HepG2 (cell line): Measurements from ENCODE around the gene ZNF765. TPM values are rescaled to one million over a fixed set of nuclear protein-coding genes. Genes with fewer than 3 reads are reported as not detected.

Experiments
- ATAC-seq: fragments of 200-7000 bp; cut with Tn5 transposase; 3 replicates; pipeline ENCODE4 v1.9.1; 2020; ENCODE audit warnings: mild to moderate bottlenecking, moderate library complexity
- BruUV-seq: library from RNA; stranded (reverse); fragments of 400-500 nt; replicated peaks from 2 replicates; lab custom pipeline; 2021; lab: Mats Ljungman, UMichigan
- CTCF ChIA-PET: fragments of 300-600 bp; formaldehyde crosslinking; extraction: SDS; loops from one replicate; lab custom pipeline; 2021; ENCODE audit warnings: low total read pairs, inconsistent platforms, low intra/inter-chr PET ratio; lab: Yijun Ruan, JAX
- POLR2A ChIA-PET: fragments of 350-600 bp; sonication (Branson Sonifier 250); formaldehyde crosslinking; loops from one replicate; lab custom pipeline; 2020; ENCODE audit warnings: antibody characterized with exemption, inconsistent platforms; lab: Yijun Ruan, JAX
- DNase-seq: peaks from one replicate; pipeline ENCODE4 v3.0.0-alpha.2; 2015; ENCODE audit warnings: low spot score
- FAIRE-seq: peaks from 3 replicates; lab custom pipeline; 2011; peaks lifted over from hg19 to GRCh38; lab: Jason Lieb, UNC
- H2AFZ ChIP-seq: one replicate; pipeline ENCODE4 v1.6.1; 2011; ENCODE audit warnings: low read length, inconsistent platforms
- H3K27ac ChIP-seq: fragments of 300-600 bp; 3 replicates; pipeline ENCODE4 v1.8.0; 2011; ENCODE audit warnings: mixed run types, mild to moderate bottlenecking, mixed read lengths, low read length, inconsistent platforms; ENCODE audit not compliant: insufficient read depth; ENCODE audit errors: extremely low read length
- H3K27me3 ChIP-seq, 2 experiments: fragments of 200-600 bp in 1 of 2; 2 replicates in 1 of 2; 3 replicates in 1 of 2; pipeline versions ENCODE4 v1.6.0 to v1.8.0; 2011; ENCODE audit warnings: low read length in 2 of 2, mild to moderate bottlenecking in 2 of 2, moderate library complexity in 2 of 2, inconsistent platforms in 1 of 2; ENCODE audit not compliant: insufficient read depth in 2 of 2, control insufficient read depth in 1 of 2
- H3K36me3 ChIP-seq, 2 experiments: fragments of 200-600 bp in 1 of 2; replicated peaks in 1 of 2; 2 replicates in 1 of 2; 3 replicates in 1 of 2; pipeline versions ENCODE4 v1.5.1 to v1.8.0; 2011; ENCODE audit warnings: low read length in 2 of 2, inconsistent platforms in 1 of 2; ENCODE audit not compliant: insufficient read depth in 2 of 2, control insufficient read depth in 1 of 2
- H3K4me1 ChIP-seq: 2 replicates; pipeline ENCODE4 v1.5.1; 2012; ENCODE audit warnings: low read length, inconsistent platforms; ENCODE audit not compliant: insufficient read depth
- H3K4me2 ChIP-seq: 2 replicates; pipeline ENCODE4 v1.6.0; 2011; ENCODE audit warnings: low read depth, low read length, inconsistent platforms
- H3K4me3 ChIP-seq, 3 experiments: fragments of 200-600 bp in 1 of 3; sonication (generic), shearing (Covaris generic) in 1 of 3; replicated peaks in 1 of 3; 2 replicates each; pipeline ENCODE4 v1.5.1; 2011 to 2016; ENCODE audit warnings: low read length in 3 of 3, inconsistent platforms in 2 of 3, low read depth in 2 of 3, mild to moderate bottlenecking in 2 of 3, control low read depth in 1 of 3, mixed read lengths in 1 of 3; ENCODE audit not compliant: insufficient read depth in 1 of 3
- H3K79me2 ChIP-seq: one replicate; pipeline ENCODE4 v1.6.1; 2011; ENCODE audit warnings: low read length, inconsistent platforms; ENCODE audit not compliant: insufficient read depth
- H3K9ac ChIP-seq: 2 replicates; pipeline ENCODE4 v1.6.0; 2011; ENCODE audit warnings: mild to moderate bottlenecking, low read depth, low read length, inconsistent platforms; ENCODE audit not compliant: insufficient read depth
- H3K9me3 ChIP-seq: 2 replicates; pipeline ENCODE4 v1.5.1; 2012; ENCODE audit warnings: mild to moderate bottlenecking, low read length
- H4K20me1 ChIP-seq: 2 replicates; pipeline ENCODE4 v1.6.0; 2011; ENCODE audit warnings: inconsistent platforms, mild to moderate bottlenecking, low read length, moderate library complexity; ENCODE audit not compliant: insufficient read depth
- DNMT1 ChIP-seq: sonication (generic); formaldehyde crosslinking; IDR thresholded peaks from 2 replicates; pipeline ENCODE4 v1.5.1; 2020; ENCODE audit warnings: mild to moderate bottlenecking, missing genetic modification reagents
- ETV5 ChIP-seq: IDR thresholded peaks from 2 replicates; pipeline ENCODE4 v1.6.1; 2018; ENCODE audit warnings: missing biosample characterization, missing genetic modification reagents, inconsistent platforms, borderline replicate concordance
- KLF6 ChIP-seq: IDR thresholded peaks from 2 replicates; pipeline ENCODE4 v1.8.0; 2016; ENCODE audit warnings: missing biosample characterization, missing genetic modification reagents
- NBN ChIP-seq: fragments of 450-650 bp; conservative IDR thresholded peaks from 2 replicates; pipeline ENCODE4 v1.6.1; 2017
- RAD51 ChIP-seq: fragments of 450-650 bp; IDR thresholded peaks from 2 replicates; pipeline ENCODE4 v1.6.1; 2016; ENCODE audit warnings: borderline replicate concordance
- TSC22D2 ChIP-seq: sonication (generic); formaldehyde crosslinking; IDR thresholded peaks from 2 replicates; pipeline ENCODE4 v1.5.1; 2020; ENCODE audit warnings: missing genetic modification reagents, mild to moderate bottlenecking, borderline replicate concordance
- XRCC5 ChIP-seq: fragments of 200-400 bp; formaldehyde crosslinking; optimal IDR thresholded peaks from 2 replicates; pipeline ENCODE3; 2017; ENCODE audit warnings: mild to moderate bottlenecking, low read length
- ZNF225 ChIP-seq: sonication (generic); formaldehyde crosslinking; IDR thresholded peaks from 2 replicates; pipeline ENCODE4 v1.4.0; 2020; ENCODE audit warnings: mild to moderate bottlenecking, missing genetic modification reagents
- ZNF431 ChIP-seq: sonication (generic); formaldehyde crosslinking; IDR thresholded peaks from 2 replicates; pipeline ENCODE4 v1.9.0; 2022; ENCODE audit warnings: missing genetic modification reagents, low read depth, mild to moderate bottlenecking, borderline replicate concordance
- WGBS: methylation state at CpG from one replicate; pipeline ENCODE4 v1.1.6; 2017; ENCODE audit warnings: low lambda C conversion rate; 5-methylcytosine and 5-hydroxymethylcytosine counted together
- in situ Hi-C: cut with HindIII; loops from 2 replicates; pipeline ENCODE4 v1.10.0; 2017; ENCODE audit warnings: low pct_unique_long_range_greater_than_20kb; ENCODE audit not compliant: extremely low pct_ligation_motif_present
- intact Hi-C: fragments of 100-400 bp; cut with micrococcal nuclease; formaldehyde crosslinking; loops from one replicate; pipeline ENCODE4 v1.10.0; 2022; ENCODE audit not compliant: unreplicated experiment
- polyA plus RNA-seq, 8 experiments: library from polyadenylated mRNA; depleted of rRNA in 3 of 8; stranded (reverse) in 7 of 8; unstranded in 1 of 8; fragments of >200 nt; fragmentation: Illumina TruSeq in 4 of 8; extraction: Trizol in 4 of 8; gene quantifications; 2 replicates each; pipeline versions ENCODE4 v1.2.1 to v1.2.3, GENCODE V29; 2011 to 2016; ENCODE audit warnings: low read depth in 4 of 8, missing spikeins in 1 of 8, mixed read lengths in 1 of 8; ENCODE audit not compliant: insufficient read depth in 1 of 8
- total RNA-seq, 5 experiments: library from RNA; depleted of rRNA; stranded (reverse); fragments of >200 nt; fragmentation: Illumina TruSeq; extraction: Trizol; gene quantifications; 2 replicates each; pipeline ENCODE4 v1.2.3, GENCODE V29; 2016; ENCODE audit warnings: low read depth in 1 of 5
- TF ChIP-seq, protein P1 (sequence below): sonication (generic); formaldehyde crosslinking; IDR thresholded peaks from 2 replicates; pipeline ENCODE4 v1.5.0; 2020; ENCODE audit warnings: missing genetic modification reagents

Gene ZNF765
- total and polyA plus RNA-seq, 2 of the 13 experiments (the other 11 are each of a cell fraction or from before 2014, with no cell fraction given), result 5.0 to 14.5 TPM

- no TSS peak for BruUV-seq
- H3K9me3 ChIP-seq, result peaks cover 16% of the 10 kb centered on the region; the same call in 1 of the 2 replicates
- intact Hi-C loops, result no loop called here
Measured at GRCh38 chr19:53389571-53389970, 5.4 kb upstream of the ZNF765 start.

GRCh38 chr19:53389978-53390377 lies 5.0 kb upstream of the ZNF765 start:
- FAIRE-seq, result no peak
- in situ Hi-C loops (no loop called here), intact Hi-C loops (no loop called here)
- no peak overlapping the region for H3K27ac ChIP-seq
- CTCF ChIA-PET, result no interaction called here
- H3K27me3 ChIP-seq, result no peaks in the 10 kb centered on the region
- WGBS, result 78% methylated on average over 22 of the region's 22 CpGs
- H3K36me3 ChIP-seq, result no peaks in the 10 kb centered on the region
- H3K4me3 ChIP-seq, result no peak overlapping the region
- DNase-seq, result no peak
- no peaks in the 10 kb centered on the region for H3K79me2 ChIP-seq
- POLR2A ChIA-PET, result no interaction called here
- H4K20me1 ChIP-seq, result no peaks in the 10 kb centered on the region
- TF ChIP-seq, protein P1, sequence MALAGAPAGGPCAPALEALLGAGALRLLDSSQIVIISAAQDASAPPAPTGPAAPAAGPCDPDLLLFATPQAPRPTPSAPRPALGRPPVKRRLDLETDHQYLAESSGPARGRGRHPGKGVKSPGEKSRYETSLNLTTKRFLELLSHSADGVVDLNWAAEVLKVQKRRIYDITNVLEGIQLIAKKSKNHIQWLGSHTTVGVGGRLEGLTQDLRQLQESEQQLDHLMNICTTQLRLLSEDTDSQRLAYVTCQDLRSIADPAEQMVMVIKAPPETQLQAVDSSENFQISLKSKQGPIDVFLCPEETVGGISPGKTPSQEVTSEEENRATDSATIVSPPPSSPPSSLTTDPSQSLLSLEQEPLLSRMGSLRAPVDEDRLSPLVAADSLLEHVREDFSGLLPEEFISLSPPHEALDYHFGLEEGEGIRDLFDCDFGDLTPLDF (CRISPR knock-in tag), result no peak
- TF ChIP-seq, all 625 proteins: peak for 0
- peaks cover 12% of the 10 kb centered on the region; the same call in 1 of the 2 replicates for H3K9me3 ChIP-seq
- no peak overlapping the region for H3K9ac ChIP-seq
- H3K4me1 ChIP-seq, result peaks cover 15% of the 10 kb centered on the region; the same call in 1 of the 2 replicates
- no TSS peak for BruUV-seq
- no peak overlapping the region for H2AFZ ChIP-seq
- ATAC-seq, result no peak
- no peak overlapping the region for H3K4me2 ChIP-seq

More at GRCh38 chr19:53389571-53389970, 5.4 kb upstream of the ZNF765 start:
- in situ Hi-C loops, result no loop called here
- no peaks in the 10 kb centered on the region for H3K36me3 ChIP-seq
- no peak for TF ChIP-seq ZNF225 (CRISPR knock-in tag)
- no peak for TF ChIP-seq XRCC5
- no peak for TF ChIP-seq ZNF431 (CRISPR knock-in tag)
- no peak for TF ChIP-seq DNMT1 (CRISPR knock-in tag)
- TF ChIP-seq RAD51, result no peak
- TF ChIP-seq TSC22D2 (CRISPR knock-in tag), result no peak
- TF ChIP-seq KLF6, result no peak
- no peak for TF ChIP-seq ETV5 (CRISPR knock-in tag)
- TF ChIP-seq NBN, result no peak
- no peak overlapping the region for H3K4me2 ChIP-seq
- no peak overlapping the region for H3K9ac ChIP-seq
- H3K27ac ChIP-seq, result no peak overlapping the region
- ATAC-seq (no peak), FAIRE-seq (no peak), DNase-seq (no peak)
- ChIA-PET CTCF (no interaction called here), POLR2A (interaction anchor here (1.7 kb wide), 1 partner anchor 56 kb away, joined by 3 read pairs; the partner anchor contains the start of gene ZNF845)
- no peaks in the 10 kb centered on the region for H4K20me1 ChIP-seq
- no peak overlapping the region for H3K4me3 ChIP-seq
- WGBS, result 75% methylated on average over 8 of the region's 8 CpGs
- H2AFZ ChIP-seq, result no peak overlapping the region
- H3K4me1 ChIP-seq, result peaks cover 14% of the 10 kb centered on the region; the same call in 1 of the 2 replicates
- H3K79me2 ChIP-seq, result no peaks in the 10 kb centered on the region
- no peaks in the 10 kb centered on the region for H3K27me3 ChIP-seq
